ENCODE measurements around the gene CSTF1. TPM values are rescaled to one million over a fixed set of nuclear protein-coding genes. Genes with fewer than 3 reads are reported as not detected.

Gene CSTF1
- total RNA-seq, 2 donors from 2014 or later, result 47.9 to 50.1 TPM

GRCh38 chr20:56430957-56431356 lies 38.5 kb downstream of the CSTF1 start:
- Histone ChIP-seq H3K27me3 (ENCODE audit: control insufficient read depth, insufficient read depth, low read length, poor library complexity, severe bottlenecking) (peaks cover 4% of the 10 kb centered on the region), H3K9ac (ENCODE audit: extremely low read depth, low read length, poor library complexity, severe bottlenecking) (no peak overlapping the region), H3K4me3 (ENCODE audit: low read length) (no peak overlapping the region), H3K4me1 (ENCODE audit: control insufficient read depth, insufficient read depth, low read length) (peaks cover 5% of the 10 kb centered on the region), H3K9me3 (ENCODE audit: control insufficient read depth, low read length) (no peaks in the 10 kb centered on the region), H3K36me3 (ENCODE audit: control insufficient read depth, insufficient read depth, low read length) (no peaks in the 10 kb centered on the region), H3K27ac (ENCODE audit: low read depth, low read length) (no peak overlapping the region)
- Mint-ChIP-seq H3K27ac (no peak overlapping the region), H3K9me3 (no peaks in the 10 kb centered on the region), H3K36me3 (ENCODE audit: low read depth) (no peaks in the 10 kb centered on the region), H3K4me1 (peaks cover 8% of the 10 kb centered on the region), H3K27me3 (ENCODE audit: insufficient read depth) (peaks cover 36% of the 10 kb centered on the region), H3K4me3 (no peak overlapping the region)
- 89 to 100% methylated on average over 1 of the region's 1 CpG for WGBS, 2 experiments (ENCODE audit: insufficient coverage in 1 of 2, insufficient read length in 1 of 2)
- no peak for DNase-seq
- TF ChIP-seq CTCF (conservative IDR thresholded peaks at IDR 0.05), result no peak

GRCh38 chr20:56431471-56431870 lies 39.0 kb downstream of the CSTF1 start:
- H3K36me3 Mint-ChIP-seq (ENCODE audit: low read depth), result no peaks in the 10 kb centered on the region
- no peak overlapping the region for H3K27ac ChIP-seq (ENCODE audit: low read depth, low read length)
- TF ChIP-seq CTCF (conservative IDR thresholded peaks at IDR 0.05), result no peak
- H3K36me3 ChIP-seq (ENCODE audit: control insufficient read depth, insufficient read depth, low read length), result no peaks in the 10 kb centered on the region
- peak; percentile 6 for DNase-seq
- no peak overlapping the region for H3K4me3 ChIP-seq (ENCODE audit: low read length)
- H3K27ac Mint-ChIP-seq, result no peak overlapping the region
- H3K27me3 Mint-ChIP-seq (ENCODE audit: insufficient read depth), result peaks cover 31% of the 10 kb centered on the region
- H3K4me3 Mint-ChIP-seq, result no peak overlapping the region
- H3K9me3 Mint-ChIP-seq, result no peaks in the 10 kb centered on the region
- peaks cover 8% of the 10 kb centered on the region for H3K4me1 Mint-ChIP-seq
- H3K9ac ChIP-seq (ENCODE audit: extremely low read depth, low read length, poor library complexity, severe bottlenecking), result no peak overlapping the region
- H3K9me3 ChIP-seq (ENCODE audit: control insufficient read depth, low read length), result no peaks in the 10 kb centered on the region
- peaks cover 5% of the 10 kb centered on the region for H3K4me1 ChIP-seq (ENCODE audit: control insufficient read depth, insufficient read depth, low read length)
- 89 to 91% methylated on average over 1 to 3 of the region's 3 CpGs for WGBS, 2 experiments (ENCODE audit: insufficient coverage in 1 of 2, insufficient read length in 1 of 2)
- H3K27me3 ChIP-seq (ENCODE audit: control insufficient read depth, insufficient read depth, low read length, poor library complexity, severe bottlenecking), result peaks cover 4% of the 10 kb centered on the region

GRCh38 chr20:56433221-56433879 lies 40.9 kb downstream of the CSTF1 start:
- no peak overlapping the region for H3K9ac ChIP-seq (ENCODE audit: extremely low read depth, low read length, poor library complexity, severe bottlenecking)
- WGBS, 2 experiments (ENCODE audit: insufficient coverage in 1 of 2, insufficient read length in 1 of 2), result 86 to 93% methylated on average over 2 to 3 of the region's 3 CpGs
- DNase-seq, result no peak
- H3K9me3 Mint-ChIP-seq, result no peaks in the 10 kb centered on the region
- H3K27ac ChIP-seq (ENCODE audit: low read depth, low read length), result no peak overlapping the region
- H3K4me3 ChIP-seq (ENCODE audit: low read length), result no peak overlapping the region
- no peaks in the 10 kb centered on the region for H3K36me3 ChIP-seq (ENCODE audit: control insufficient read depth, insufficient read depth, low read length)
- H3K4me3 Mint-ChIP-seq, result no peak overlapping the region
- H3K27me3 ChIP-seq (ENCODE audit: control insufficient read depth, insufficient read depth, low read length, poor library complexity, severe bottlenecking), result peaks cover 4% of the 10 kb centered on the region
- peaks cover 22% of the 10 kb centered on the region for H3K27me3 Mint-ChIP-seq (ENCODE audit: insufficient read depth)
- H3K4me1 Mint-ChIP-seq, result peaks cover 8% of the 10 kb centered on the region
- H3K9me3 ChIP-seq (ENCODE audit: control insufficient read depth, low read length), result no peaks in the 10 kb centered on the region
- H3K36me3 Mint-ChIP-seq (ENCODE audit: low read depth), result no peaks in the 10 kb centered on the region
- TF ChIP-seq CTCF (conservative IDR thresholded peaks at IDR 0.05), result no peak
- no peak overlapping the region for H3K27ac Mint-ChIP-seq
- H3K4me1 ChIP-seq (ENCODE audit: control insufficient read depth, insufficient read depth, low read length), result peaks cover 5% of the 10 kb centered on the region

All from endodermal cell (in vitro differentiated cells).